GM18499 (cell line): ENCODE results near the gene KRT17.
"Not testable (repeated sequence)": the region's sequence is repeated elsewhere in the genome, so short reads cannot be mapped to it uniquely, and the experiment has no call there.

Experiments used
- ATAC-seq: cut with Tn5 transposase; IDR thresholded peaks from one replicate; pipeline ENCODE4 v1.9.1; 2021; ENCODE audit warnings: moderate number of reproducible peaks; ENCODE audit not compliant: insufficient read depth, unreplicated experiment

The KRT17 gene

DNA sequence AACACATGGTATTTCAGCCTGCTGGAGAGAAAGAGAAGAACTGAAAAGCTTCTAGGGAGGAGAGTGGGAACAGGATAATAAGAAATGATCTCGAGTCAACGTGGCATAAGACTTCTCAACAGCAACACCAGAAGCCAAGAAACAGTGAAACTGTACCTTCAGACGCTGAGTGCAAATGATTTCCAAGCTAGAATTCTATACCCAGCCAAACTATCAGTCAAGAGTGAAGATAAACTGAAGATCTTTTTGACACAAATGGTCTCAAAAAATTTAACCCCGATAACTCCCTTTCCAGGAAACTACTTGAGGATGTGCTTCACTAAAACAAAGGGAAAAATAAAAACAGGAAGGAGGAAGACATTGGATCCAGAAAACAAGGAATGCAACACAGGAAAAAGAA is 17.4 kb downstream of the KRT17 start:
- ATAC-seq, result not testable (repeated sequence)

DNA sequence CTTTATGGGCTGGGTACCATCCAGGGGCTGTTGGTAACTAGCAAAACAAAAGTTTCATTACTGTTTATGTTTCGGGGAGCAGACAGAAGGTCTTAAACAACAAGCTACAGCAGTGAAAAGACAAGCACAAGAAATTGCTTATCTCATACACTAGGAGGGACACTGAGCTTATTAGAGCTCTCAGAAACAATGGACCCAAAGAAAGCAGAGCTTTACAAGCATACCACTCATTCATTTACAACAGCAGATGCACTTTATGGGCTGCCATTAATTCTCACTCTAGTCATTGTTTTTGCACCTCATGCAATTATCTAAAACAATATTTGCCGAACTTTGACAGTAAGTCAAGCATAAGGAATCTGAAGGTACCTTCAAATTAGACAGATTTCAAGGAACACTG is 21.9 kb downstream of the KRT17 start:
- no peak for ATAC-seq

DNA sequence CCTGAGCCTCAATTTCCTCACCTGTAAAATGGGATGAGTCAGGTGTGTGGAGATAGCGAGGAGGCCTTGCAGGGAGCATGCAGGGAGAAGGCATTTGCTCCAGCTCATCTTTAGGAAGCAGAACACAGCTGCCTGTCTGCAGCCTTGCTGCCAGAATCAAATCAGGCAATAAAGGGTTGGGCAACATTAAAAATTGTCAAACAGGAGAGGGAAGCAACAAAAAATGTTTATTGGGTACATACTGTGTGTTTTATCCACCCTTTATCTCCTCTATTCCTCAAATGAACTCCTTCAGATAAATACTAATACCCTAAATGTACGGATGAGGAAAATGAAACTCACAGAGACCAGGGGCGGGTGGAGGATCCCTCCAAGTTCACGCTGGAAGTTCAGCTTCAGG is 24.1 kb downstream of the KRT17 start:
- ATAC-seq, result no peak

DNA sequence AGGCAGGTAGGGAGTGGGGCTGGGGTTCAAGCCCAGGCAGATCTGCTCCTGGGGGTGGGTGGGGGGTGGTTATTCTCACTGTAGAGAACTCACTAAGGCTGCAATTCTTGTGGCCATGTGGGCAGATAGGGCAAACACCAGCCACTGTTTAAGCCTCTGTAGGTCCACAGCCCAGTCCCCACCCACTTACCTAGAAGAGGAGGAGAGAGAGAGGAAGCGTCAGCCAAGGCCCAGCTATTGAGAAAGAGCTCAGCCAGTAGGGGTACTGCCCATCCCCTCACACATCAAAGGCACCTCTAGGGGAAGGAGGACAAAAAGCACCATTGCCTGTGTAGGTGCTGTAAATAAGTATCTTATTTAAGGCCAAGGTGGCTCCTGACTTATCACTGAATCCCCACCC is 24.7 kb downstream of the KRT17 start:
- no peak for ATAC-seq

DNA sequence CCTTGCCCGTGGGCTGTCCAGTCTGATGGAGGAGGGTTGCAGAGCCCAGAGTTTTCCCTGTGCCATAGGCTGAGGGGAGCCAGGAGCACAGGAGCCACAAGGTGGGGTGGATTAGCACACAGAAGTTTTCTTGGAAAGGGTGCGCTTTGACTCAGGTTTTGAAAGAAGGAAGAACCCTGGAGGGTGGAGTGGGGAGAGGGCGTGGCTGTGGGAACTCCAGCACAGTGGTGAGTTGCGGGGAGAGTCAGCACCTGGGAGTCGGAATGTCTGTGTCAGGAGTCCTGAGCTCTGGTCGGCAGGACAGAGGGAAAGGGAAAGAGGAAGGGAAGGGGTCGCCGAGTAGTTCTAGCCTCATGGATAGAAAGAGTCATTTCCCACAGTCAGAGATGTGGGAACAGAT is 28.8 kb downstream of the KRT17 start:
- no peak for ATAC-seq

DNA sequence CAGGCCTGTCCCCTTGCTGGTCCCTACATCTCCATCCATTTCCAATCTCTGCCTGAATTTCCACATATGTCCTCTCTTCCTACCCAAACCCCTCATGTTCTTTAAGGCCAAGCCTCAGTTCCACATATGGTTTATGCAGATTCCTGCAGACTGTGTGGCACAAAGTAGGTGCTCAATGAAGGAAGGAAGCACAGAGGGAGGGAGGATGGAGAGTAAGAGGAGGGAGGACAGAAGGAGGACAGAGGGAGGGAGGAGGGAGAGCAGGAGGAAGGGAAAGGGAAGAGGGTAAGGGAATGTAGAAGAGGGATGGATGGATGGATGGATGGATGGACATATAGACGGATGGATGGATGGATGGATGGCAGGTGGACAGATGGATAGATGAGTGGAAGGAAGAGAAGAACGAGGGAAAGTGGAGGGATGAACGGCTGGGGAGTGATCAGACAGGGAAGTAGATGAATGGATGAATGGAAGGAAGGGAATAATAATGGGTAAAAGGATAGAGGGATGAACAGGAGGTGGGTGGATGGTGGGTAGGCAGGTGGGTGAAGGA is 29.9 kb downstream of the KRT17 start:
- ATAC-seq, result no peak

DNA sequence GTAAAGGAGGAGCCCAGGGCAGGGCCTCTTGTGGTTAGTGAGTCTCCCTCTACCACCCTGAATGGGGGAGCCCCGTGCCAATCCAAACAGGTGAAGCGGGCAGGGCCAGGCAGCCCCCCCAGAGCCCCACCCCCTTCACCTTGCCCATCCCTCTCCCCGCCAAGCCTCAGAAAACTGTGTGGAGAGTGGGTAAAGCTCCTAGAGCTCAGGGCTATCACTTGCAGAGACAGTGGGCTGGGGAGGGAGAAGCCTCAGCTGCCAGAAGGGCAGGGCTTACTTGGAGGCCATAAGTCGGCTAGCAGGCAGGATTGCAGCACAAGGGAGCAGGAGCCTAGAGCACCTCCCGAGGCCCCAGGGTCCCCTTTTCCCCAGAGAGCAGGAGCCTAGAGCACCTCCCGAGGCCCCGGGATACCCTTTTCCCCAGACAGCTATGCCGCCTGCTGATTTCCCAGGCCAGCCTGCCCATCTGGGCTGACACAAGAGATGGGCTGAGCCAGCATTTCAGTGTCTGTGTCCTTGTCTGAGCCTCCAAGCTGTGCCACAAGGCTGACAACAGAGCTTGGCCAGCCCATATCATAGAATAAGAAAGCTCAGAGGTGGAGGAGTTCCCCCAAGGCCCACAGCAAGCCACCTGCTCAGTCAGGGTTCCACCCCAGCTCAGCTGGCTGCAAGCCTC is 30.9 kb downstream of the KRT17 start:
- ATAC-seq, result no peak

DNA sequence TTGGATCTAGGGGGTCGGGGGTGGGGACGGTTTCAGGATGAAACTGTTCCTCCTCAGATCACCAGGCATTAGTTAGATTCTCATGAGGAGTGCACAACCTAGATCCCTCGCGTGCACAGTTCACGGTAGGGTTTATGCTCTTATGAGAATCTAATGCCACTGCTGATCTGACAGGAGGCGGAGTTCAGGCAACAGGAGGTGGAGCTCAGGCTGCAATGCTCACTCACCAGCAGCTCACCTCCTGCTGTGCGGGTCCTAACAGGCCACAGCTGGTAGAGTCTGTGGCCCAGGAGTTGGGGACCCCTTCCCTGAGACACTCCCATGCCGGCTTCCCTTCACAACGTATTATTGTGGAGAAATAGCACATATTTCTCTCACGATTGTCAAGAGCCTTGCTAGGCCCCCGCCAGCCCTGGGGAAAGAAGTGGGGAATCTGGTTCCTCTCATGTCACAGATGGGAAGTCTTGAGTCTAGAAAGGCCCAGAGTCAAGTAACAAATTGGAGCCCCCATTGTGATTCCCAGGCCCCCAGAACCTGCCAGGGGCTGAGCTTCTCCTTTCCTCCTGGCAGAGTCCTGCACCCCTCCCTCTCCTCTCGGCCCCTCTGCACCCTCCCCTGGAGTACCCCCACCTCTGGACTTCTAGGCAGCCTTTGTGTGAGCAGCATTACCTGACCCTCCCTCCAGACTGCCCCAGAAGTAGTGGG is 31.6 kb downstream of the KRT17 start:
- ATAC-seq, result no peak

DNA sequence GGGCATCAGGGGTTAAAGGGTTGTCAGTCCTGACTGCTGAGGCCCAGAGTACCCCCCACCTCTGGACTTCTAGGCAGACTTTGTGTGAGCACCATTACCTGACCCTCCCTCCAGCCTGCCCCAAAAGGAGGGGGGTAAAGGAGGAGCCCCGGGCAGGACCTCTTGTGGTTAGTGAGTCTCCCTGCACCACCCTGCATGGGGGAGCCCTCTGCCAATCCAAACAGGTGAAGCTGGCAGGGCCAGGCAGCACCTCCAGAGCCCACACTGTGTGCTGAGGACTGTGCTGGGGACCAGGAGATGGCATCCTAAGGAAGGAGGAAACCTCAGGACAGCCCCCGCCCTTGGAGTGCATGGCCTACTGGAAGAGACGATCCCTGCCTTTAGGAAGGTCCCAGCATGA is 35.1 kb downstream of the KRT17 start:
- no peak for ATAC-seq

DNA sequence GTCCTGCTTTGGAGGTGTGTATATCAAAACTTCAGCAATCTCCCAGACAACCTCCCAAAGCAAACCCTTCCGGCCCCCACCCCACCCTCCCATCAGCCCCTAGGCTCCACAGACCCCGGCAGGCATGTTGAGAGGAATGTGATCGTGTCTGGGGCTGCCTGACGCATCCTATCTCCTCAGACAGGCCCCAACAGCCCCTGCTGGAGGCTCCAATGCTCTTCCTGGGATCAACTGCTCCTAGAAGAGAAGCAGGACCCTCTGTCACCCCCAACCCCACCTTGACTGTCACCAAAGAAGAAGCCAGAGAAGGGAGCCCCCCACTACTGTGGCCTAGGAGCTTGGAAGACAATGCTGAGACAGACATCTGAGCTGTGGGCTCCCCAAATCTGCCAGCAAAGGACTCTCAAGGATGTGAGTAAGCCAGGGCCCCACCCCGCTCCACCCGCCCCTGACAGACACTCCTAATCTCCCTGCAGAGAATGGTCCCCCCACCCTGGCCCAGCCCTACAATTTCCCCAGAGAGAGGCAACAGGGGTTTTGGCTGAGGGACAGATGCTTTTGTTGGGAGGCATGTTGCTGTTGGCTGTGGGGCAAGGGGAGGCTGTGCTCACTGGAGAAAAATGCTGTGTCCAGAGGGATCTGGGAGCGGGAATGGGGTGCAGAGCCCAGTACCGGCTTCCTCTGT is 36.1 kb downstream of the KRT17 start:
- no peak for ATAC-seq

DNA sequence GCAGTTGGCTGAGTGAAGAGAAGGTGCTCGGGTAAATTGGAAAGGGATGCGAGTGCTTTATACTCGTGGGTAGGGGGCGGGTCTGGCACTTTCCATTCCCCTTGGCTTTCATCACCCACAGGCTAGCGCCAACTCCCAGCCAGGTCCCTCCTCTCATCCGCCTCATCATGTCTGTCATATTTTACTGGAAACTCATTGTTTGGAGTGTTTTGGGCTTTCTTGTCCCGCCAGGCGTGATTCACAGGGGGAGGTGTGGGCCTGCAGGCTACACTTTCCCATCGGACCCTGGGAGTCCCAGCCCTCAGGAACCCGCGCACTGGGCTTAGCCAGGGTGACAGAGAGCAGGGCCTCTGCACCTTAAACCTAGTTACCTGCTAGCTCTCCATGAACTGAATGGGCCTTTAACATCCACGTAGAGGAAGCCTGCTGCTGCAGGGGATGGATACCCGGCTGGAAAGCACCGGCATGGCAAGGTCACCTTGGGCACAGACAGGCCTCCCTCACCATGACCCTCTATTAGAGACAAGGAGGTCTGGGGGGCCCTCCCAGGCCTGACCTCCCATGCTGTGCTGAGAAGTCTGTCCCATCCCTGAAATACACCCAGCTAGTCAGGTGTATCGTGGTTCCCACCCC is 37.4 kb downstream of the KRT17 start, which contains the start of gene KRT14:
TSS of gene KRT14 (minus strand) at position 33 of the 633 bp plus-strand sequence. CDS start 61 bp downstream, outside the sequence.
- no peak for ATAC-seq

DNA sequence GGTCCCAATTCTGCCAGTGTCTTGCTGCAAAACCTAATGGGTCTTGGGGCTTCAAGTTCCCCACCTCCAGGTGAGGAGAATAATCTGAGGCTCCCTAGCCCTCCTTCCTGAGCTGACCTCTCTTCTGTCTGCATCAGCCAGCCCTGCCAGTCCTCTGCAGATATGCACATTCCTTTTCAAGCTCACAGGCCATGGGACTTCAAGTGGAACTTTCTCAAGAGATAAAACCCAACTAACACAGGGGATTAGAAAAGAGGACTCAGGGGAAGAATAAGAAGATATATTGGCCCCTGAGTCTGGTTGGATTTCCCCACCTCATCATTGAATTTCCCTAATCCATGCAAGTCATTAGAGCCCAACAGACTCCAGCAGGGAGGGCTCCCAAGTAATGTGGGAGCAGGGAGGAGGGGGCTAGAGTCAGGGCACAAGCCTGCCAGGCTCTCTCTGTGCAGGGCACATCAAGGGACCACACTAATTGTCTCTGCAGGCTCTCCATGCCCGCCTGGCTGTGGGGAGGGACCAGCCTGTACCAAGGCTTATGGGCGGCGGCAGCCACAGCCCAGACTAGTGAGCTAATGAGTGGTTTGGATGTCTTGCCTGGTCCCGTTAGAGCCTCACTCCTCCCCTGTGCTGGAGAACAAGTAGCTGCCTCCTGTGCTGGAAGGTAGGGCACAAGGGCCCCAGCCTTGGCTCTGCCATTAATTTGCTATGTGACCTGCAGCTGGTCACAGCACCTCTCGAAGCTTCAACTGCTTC is 38.9 kb downstream of the KRT17 start:
- ATAC-seq, result no peak

DNA sequence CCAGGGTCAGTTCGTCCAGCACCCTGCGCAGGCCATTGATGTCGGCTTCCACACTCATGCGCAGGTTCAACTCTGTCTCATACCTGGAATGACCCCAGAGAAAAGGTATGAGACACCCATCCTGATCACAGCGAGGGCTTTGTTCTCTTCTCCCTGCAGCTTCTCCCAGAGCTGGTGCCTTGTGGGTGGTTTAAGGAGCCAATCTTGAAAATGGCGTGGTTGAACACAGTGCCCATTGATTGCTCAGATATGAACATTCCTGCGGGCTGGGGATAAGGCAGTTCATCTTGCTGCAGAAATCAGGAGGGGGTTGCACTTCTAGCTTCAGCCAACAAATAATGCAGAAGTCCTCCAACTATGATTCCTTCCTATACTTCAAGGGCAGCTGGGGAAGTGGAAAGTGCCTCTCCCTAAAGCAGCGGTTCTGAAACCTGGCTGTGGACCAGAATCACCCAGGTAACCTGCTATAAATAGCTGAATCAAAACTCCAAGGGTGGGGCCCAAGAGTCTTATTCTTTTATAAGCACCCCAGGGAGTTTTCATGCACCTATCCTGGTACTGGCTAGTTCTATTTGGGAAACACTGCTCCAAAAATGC is 39.9 kb downstream of the KRT17 start:
- ATAC-seq, result not testable (repeated sequence)

DNA sequence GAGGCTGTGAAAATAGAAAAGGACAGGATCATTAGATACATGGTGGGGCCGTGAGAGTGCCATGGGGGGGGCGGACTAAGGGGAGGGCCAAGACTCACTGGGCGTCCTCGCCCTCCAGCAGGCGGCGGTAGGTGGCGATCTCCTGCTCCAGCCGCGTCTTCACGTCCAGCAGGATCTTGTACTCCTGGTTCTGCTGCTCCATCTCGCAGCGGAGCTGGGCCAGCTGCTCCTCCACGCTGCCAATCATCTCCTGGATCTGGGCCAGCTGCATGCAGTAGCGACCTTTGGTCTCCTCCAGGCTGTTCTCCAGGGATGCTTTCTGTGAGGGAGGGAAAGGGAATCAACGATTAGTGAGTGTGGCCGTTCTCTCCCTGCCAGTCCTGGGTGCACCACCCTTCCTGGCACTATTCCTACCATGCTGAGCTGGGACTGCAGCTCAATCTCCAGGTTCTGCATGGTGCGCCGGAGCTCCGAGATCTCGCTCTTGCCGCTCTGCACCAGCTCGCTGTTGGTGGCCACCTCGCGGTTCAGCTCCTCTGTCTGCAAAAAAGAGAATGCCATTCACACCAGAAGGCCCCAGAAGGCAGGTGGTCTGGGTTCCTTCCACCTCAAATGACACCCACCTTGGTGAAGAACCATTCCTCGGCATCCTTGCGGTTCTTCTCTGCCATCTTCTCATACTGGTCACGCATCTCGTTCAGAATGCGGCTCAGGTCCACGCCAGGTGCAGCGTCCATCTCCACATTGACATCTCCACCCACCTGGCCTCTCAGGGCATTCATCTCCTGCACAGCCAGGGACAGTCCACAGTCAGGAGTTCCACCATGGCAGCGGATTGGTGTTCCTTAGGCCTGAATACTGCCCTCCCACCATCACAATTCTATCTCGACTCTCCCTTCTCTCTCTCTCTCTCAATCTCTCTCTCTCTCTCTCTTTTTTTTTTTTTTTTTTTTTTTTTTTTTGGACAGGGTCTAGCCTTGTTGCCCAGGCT is 40.9 kb downstream of the KRT17 start:
- no peak for ATAC-seq

DNA sequence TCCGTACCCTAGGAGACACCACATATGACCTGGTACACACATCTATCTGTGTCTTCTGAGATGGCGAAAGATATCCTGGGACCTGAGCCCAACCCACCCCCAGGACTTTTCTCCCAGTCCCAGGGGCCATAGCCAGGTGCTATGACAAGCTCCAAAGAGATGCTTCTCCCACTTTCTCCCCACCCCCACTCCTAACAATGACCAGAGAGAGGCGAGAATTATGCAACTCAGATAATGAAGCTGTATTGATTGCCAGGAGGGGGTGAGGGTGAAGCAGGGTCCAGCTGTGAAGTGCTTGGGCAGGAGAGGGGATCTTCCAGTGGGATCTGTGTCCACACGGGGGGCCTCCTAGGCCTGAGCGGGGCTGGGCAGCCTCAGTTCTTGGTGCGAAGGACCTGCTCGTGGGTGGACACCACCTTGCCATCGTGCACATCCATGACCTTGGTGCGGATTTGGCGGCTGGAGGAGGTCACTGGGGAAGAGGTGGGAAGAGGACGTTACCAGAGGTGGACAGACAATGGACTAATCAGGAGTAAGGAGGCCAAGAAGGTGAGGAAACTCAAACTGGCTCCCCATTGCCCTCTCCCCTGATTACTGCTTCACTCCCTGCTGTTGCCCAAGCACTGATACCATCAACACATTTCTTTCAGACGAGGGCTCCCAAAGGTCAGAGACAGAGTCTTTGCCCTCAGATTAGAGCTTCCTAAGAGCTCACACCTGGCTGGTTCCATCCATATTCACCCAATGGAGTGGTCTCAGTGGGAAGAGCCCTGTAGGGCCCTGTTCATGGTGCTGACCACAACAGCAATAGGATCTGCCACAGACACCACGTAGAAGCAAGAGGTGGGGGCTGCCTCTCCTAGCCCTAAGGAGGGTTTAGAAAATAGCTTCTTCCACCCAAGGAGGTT is 42.1 kb downstream of the KRT17 start:
- ATAC-seq, result not testable (repeated sequence)

DNA sequence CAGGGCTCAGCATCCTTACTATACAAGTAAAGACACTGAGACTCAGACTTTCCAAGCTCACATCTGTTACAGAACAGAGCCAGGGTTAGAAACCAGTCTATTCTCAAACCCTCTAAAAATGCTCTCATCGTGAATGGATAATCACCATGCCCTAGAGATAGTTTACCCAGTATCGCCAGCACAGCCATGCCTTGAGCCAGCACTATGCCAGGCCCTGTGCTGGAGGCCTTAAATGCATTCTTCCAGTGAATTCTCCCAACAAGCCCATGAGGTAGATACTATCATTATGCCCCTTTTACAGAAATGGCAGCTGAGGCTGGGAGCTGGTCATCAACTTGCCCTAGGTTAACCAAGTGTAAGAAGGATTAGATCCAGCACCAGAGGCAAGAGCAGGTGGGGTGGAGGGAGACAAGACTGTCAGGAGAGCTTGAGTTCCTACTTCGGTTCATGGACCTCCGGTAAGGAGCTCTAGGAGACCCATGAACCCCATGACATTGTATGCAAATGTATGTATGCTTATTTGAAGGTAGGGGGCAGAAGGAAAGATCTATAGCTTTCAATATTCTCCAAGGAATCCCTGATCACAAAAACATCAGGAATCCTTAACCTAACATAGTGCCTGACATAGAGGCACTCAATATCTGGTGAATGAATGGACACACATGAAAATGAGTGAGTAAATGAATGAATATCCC is 42.9 kb downstream of the KRT17 start:
- ATAC-seq, result no peak
